ENCODE results near the gene DHX36.

DHX36 gene

DNA sequence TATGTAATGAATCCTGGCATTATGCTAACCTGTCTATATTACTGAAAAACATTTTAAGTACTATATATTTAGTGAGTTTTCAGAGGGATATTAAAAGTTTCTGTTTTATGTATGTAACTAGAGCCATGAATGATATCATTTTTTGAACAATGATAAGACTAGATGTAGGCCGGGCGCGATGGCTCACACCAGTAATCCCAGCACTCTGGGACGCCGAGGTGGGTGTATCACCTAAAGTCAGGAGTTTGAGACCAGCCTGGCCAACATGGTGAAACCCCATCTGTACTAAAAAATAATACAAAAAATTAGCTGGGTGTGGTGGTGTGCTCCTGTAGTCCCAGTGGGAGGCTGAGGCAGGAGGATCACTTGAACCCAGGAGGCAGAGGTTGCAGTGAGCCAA, 34.1 kb downstream of the DHX36 start:
- no peak for DNase-seq (ENCODE audit: low spot score)

GRCh38 chr3:154285221-154285620, 39.1 kb downstream of the DHX36 start:
- DNase-seq (ENCODE audit: low spot score), result no peak

DNA sequence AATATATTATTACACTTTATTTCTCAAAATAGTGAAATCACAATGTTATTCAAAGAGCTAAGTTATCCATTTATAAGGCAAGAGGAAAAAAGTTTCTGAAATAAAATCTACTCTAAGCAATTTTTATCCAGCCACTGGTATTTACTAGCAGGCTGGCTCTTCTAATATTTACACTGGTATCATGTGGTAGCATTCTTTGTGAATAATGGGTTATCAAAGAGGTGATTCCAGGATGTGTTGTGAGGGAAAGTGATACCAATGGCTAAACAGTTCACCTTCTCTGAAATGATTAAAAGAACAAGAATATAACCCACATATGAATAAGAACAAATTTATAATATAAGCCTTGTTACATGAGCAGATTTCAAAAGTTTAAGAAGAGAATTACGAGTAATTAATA, 44.1 kb downstream of the DHX36 start:
- DNase-seq (ENCODE audit: low spot score), result no peak

DNA sequence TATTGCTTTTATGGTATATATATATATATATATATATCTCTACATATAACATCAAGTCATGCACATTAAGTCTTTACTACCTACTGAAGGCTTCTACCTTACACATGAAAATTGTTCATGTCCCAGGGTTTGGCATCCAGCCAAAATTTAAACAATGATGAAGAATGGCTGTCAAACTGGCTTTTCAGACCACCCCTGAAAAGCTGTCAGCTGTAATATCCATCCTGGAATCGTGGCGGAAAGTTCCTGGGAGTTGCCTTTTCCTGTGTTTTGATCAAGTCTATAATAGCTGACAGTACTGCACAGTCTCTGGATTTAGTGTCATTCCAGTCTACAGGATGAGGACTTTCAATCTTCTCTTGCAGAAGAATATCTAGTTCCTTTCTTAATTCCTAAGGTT, 48.3 kb downstream of the DHX36 start:
- DNase-seq (ENCODE audit: low spot score), result no peak

DNA sequence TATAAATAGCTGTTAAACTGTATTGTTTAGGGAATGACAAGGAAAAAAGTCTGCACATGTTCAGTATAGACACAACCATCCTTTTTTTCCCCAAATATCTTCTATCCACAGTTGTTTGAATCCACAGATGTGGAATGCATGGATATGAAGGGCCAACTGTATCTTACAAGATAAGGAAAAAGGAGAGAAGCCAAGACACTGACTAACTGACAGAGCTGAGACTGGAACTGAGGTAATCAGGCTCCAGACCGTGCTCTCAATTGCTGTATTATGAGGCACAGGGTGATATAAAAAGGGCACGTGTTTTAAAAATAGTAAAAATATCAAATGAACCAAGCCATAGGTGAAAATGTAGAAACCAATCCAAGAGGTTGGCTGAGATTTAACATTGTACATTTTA, 49.0 kb downstream of the DHX36 start:
- no peak for DNase-seq (ENCODE audit: low spot score)

DNA sequence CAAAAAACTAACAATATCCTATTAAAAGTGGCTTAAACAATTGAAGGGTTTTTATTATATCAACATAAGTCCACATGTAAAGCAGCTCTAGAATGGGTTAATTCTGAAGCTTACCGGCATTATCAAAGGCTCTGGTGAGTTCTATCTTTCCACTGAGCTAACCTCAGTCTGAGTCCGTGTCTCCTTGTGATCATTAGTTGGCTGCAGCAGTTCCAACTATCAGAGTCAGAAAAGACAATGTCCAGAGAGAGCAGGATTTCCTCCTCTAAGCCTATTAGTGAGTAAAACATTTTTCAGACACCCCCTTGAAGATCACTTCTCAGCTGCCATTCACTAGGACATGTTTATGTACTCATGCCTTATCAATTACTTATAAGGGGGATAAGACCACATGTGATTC, 49.9 kb downstream of the DHX36 start:
- DNase-seq (ENCODE audit: low spot score), result no peak

- no peak for DNase-seq (ENCODE audit: low spot score)
Measured at GRCh38 chr3:154273381-154273780, 50.9 kb downstream of the DHX36 start.

- no peak for DNase-seq (ENCODE audit: low spot score)
Measured at GRCh38 chr3:154254527-154254926, 69.8 kb downstream of the DHX36 start.

GRCh38 chr3:154252759-154253638, 71.3 kb downstream of the DHX36 start:
- DNase-seq (ENCODE audit: low spot score), result peak; percentile 90

GRCh38 chr3:154251610-154252009, 72.7 kb downstream of the DHX36 start:
- no peak for DNase-seq (ENCODE audit: low spot score)

GRCh38 chr3:154250291-154250690, 74.0 kb downstream of the DHX36 start:
- DNase-seq (ENCODE audit: low spot score), result no peak

DNA sequence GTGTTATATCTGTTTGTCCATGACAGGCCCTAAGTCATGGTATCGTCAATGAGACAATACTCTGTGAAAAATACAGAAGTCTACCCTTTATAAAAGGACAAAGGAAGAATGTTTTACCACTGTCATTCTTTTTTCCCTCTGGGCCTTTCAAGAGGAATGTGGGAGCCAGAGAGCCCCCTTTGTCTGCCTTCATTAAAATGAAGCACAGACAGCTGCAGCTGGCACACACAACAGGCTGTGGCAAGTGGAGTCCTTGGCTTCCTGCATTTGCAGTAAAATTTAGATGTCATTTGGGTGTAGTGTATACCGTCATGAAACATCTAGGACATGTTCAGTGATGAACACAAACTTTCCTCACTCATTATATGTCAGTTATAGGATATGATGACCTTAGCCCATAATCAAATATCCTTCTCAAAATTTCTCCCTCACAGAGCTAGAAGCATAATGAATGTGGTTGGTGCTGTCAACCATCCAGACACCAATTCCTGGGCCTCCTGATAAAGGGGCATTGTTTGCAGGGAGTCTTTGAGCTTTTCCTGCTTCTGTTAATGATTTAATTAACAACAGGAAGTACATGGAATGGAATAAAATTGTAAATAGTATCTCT, 76.4 kb downstream of the DHX36 start:
- DNase-seq (ENCODE audit: low spot score), result no peak

GRCh38 chr3:154244644-154245043, 79.6 kb downstream of the DHX36 start:
- no peak for DNase-seq (ENCODE audit: low spot score)

DNA sequence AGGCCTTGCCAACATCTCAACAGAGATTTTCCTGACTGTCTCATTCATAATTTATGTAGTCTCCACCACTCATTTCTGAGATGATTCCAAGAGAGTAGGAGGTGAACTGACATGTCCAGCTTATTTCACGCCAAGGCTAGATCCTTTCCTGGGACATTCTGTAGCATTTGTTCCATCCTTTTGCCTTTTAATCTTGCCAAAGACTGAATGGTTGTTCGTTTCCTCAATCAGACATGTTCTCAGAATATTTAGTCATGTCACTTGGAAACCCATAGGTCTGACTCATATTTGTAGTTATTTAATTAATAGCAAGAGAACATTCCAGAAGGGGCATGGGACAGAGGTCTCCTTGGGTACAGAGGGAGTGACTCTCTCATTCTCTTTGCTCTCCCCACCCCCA, 80.9 kb downstream of the DHX36 start:
- no peak for DNase-seq (ENCODE audit: low spot score)

DNA sequence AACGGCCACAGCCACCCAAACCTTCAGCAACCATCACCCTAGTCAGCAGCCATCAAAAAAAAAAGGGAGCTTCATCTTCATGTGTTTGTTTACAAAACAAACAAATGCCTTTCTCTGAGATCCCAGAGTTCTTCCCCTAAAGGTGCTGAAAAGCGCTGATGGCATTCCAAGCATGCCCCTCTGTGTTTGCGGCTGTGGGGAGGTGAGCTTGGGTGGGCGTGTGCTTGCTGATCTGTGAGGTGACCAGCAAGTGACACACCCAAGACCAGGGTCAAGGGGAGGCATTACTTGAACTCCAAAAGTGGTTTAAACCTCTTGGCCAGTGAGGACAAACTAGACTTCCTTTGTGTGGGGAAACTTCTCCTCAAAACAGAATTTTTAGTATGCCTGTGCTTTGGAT, 81.5 kb downstream of the DHX36 start:
- no peak for DNase-seq (ENCODE audit: low spot score)

GRCh38 chr3:154241496-154241895, 82.8 kb downstream of the DHX36 start:
- DNase-seq (ENCODE audit: low spot score), result no peak

GRCh38 chr3:154240235-154240634, 84.1 kb downstream of the DHX36 start:
- no peak for DNase-seq (ENCODE audit: low spot score)

GRCh38 chr3:154236331-154236730, 88.0 kb downstream of the DHX36 start:
- no peak for DNase-seq (ENCODE audit: low spot score)

DNA sequence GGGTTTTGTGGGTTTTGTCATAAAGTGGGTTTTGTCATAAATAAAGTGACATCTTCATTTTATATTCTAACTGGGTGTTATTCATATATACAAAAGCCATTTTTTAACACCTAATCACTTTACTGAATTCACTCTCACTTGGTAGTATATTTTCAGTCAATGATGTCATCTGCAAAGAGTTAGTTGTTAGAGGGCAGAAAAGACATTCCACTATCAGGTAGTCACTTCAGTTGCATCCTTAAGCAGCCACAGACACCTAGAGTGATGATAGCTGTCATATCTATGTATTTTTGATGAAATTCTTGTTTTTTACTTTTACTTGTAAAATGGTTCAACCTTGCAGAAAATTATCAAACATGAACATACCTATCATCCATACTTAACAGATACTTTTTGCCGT, 89.0 kb downstream of the DHX36 start:
- no peak for DNase-seq (ENCODE audit: low spot score)

DNA sequence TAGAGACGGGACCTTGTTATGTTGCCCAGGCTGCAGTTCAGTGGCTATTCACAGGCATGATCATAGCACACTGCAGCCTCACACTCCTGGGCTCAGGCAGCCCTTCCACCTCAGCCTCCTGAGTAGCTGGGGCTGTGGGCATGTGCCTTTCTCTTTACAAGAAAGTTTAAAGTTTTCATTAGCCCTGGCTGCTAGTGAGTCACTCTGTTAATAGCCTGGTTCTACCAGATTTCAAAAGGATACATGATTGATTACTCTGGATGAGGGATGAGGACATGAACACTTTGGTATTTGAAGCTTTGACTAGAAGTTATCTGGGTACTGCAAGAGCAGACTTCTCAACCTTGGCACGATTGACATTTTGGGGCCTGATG, 95.1 kb downstream of the DHX36 start:
- no peak for DNase-seq (ENCODE audit: low spot score)

- DNase-seq (ENCODE audit: low spot score), result no peak
Measured at GRCh38 chr3:154228561-154229216, 95.6 kb downstream of the DHX36 start.

GRCh38 chr3:154227531-154227930, 96.8 kb downstream of the DHX36 start:
- no peak for DNase-seq (ENCODE audit: low spot score)

DNA sequence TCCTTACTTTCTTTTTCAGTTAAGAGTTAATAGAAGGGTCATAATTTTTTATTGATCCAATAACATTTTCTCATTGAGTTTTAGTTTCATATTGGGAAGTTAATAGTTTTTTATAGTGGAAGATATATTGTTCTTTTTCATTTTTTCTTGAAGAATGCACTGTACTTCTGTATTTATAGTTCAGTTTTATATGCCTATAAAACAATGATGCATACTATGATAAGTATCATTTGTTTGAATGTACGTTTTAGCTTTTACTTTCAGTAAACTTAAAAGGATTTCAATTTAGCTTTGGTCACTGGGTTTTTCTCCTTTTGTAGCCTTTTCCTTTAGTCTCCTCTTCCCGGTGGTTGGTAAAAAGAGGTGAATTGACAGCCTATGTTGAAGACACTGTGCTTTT, 98.8 kb downstream of the DHX36 start:
- no peak for DNase-seq (ENCODE audit: low spot score)
